CMK (cell line): ENCODE measurements around the gene PTER.

Source experiments
- DNase-seq: peaks from one replicate; pipeline ENCODE4 v3.0.0-alpha.2; 2010; ENCODE audit warnings: low read depth

The PTER gene, protein sequence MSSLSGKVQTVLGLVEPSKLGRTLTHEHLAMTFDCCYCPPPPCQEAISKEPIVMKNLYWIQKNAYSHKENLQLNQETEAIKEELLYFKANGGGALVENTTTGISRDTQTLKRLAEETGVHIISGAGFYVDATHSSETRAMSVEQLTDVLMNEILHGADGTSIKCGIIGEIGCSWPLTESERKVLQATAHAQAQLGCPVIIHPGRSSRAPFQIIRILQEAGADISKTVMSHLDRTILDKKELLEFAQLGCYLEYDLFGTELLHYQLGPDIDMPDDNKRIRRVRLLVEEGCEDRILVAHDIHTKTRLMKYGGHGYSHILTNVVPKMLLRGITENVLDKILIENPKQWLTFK

DNA sequence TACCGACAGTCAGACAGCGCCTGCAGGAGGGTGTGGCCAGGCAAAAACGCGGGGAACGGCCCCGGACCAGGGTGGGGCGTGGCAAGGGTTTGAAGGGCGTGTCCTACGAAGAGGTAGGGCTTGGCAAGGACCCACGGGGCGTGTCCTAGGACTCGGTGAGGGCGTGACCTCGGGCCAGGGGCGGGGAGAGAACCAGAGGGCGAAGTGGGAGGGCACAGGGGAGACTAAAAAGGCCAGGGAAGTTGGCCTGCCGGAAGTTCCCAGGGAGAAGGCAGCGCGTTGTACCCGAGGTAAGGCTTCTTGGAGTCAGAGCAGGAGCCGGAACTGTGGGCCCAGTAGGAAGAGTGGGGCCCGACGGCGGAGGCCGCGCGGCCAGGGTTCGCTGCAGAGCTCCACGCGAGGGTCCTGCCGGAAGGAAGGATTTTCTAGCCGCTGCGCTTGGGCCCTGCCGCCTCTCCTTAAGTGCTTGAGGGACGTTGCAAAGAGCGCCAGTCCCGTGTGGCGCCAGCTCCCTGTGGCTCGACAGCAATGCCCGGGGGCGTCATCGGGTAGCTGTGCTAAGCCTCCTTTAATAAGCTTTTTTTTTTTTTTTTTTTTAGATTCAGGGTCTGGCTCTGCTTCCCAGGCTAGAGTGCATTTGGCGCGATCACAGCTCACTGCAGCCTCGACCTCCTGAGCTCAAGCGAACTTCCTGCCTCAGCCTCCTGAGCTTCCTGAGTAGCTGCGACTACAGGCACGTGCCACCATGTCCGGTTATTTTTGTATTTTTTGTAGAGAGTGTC lies at the start of gene PTER:
PTER (plus strand) TSS at position 253 of the 782 bp plus-strand sequence. CDS start 47,375 bp downstream, outside the sequence.
- peak; percentile 92 for DNase-seq

DNA sequence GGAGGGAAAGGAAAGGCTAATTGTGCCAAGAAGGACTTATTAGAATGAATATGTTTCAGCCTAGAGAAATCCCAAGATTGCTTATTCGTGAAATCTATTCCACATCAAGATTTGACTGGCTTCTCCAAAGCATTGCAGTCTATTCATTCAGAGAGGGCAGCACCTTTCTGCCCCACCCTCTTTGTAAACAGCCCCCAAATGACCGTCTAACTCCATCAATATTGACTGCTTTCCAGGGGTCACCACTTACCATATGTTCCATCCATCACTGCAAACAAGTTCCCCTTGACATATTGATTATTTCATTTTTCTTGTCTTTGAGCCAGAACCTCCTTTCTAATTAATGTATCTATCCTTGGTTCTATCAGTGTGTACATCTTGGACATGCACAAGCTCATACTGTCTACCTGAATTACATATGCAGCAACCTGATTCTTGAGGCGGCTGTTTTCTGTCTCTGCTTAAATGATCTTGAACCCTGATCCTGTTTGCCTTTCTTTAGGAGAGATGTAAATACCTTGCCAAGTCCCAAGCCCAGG lies 44.2 kb upstream of the PTER start:
- DNase-seq, result no peak

DNA sequence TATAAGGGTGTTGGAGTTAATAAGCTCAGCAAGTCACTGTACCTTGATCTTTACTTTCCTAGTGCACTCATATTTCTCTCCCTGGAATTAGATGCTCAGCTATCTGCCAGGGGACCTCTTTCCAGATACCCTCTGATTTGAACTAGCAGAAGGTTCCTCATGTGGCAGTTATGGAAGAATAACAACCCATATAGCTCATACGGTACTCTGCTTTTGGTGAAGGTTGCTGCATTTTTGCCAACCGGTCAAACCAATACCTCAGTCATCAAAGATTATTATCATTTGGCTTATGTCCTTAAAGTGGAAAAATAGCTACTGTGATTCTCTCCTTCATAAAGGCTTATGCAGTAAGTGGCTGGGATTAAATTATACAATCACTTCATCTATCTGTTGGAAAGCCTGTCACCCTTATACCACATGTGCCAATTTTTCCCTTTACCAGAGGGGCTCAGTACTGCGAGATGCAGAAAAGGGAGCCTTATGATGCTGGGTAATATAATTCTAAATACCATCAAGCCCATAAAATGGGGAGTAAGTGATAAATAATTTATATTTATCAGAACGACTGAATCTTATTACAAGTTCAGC lies 43.4 kb upstream of the PTER start:
- no peak for DNase-seq

DNA sequence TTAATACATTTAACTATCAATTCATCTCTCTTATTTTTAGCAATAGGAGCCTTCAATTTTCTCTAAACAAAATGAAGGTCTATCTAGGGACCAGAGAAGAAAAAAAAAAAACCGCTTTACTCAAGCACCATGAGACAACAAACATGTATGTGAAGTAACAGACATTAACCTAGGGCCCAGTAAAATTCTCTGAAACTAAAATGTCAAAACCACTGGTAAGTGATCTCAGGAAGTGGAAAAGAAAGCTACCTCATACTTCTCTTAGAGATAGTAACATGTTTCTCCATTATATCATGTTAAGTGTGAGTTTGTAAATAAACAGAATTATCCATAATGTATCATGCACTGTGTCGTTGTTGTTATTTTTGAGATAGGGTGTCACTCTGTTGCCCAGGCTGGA lies 35.4 kb upstream of the PTER start:
- no peak for DNase-seq

DNA sequence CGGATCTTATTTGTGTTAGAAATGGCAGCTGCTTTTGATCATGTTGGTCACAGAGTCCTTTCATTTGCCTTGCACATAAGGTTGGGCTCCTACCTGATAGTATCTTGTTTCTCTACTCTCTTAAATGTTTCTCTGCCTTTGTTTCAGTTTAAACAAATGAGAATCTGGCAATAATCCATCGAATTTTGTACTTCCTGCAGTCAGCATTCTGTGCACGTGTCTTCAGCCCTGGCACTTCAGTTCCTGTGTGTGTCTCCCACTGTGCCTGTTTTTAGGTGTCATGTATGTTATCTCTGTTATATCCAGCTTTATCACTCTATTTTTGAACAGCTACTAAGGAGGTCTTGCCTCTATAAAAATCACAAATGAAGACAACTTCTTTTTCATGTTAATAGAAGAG lies 28.4 kb upstream of the PTER start:
- DNase-seq, result no peak

DNA sequence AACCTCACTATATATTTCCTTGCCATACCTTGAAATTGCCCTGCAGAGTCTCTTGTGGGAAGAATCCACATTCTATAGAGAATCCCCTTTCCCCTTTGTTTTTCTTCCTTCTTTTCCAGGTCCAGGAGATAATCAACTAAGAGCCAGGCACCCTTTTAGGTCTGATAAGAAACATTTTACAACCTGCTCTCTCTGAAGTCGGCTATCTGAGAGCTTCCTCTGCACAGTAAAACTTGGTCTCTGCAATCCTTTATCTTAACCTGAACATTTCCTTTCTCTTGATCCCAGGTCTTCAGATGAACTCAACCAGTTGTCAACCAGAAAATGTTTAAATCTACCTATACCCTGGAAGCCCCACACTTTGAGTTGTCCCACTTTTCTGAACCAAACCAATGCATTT lies 19.5 kb upstream of the PTER start:
- no peak for DNase-seq

DNA sequence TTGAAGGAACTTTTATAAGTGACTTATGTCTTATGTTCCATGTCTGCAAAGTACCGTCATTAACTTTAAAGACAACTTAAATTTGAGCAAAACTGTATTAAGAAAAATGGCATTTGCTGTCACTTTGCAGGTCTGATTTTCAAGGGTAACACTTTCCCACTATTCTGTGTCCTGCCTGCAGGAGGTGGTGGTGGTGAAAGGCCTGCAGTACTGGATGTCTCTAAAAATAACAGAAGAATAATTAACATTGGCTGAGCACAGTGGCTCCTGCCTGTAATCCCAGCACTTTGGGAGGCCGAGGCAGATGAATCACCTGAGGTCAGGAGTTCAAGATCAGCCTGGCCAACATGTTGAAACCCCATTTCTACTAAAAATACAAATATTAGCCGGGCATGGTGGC lies 13.2 kb upstream of the PTER start:
- DNase-seq, result no peak

DNA sequence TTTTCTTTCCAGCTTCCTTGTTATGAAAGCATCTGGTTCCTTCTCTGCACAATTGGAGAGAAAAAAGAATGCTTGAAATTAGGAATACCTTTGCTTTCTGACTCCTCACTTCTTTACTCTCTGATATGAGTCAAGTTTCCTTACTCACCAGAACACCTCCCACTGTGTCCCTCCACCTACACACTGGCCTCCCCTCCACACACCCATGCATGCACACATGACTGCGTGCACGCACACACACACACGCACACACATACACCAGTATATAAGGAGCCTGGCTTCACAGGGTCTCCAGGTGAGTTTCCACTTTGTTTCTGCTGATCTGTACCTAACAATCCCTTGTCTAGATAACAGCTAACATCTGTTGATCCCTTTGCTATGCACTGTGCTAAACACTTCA lies 11.4 kb upstream of the PTER start:
- DNase-seq, result no peak

DNA sequence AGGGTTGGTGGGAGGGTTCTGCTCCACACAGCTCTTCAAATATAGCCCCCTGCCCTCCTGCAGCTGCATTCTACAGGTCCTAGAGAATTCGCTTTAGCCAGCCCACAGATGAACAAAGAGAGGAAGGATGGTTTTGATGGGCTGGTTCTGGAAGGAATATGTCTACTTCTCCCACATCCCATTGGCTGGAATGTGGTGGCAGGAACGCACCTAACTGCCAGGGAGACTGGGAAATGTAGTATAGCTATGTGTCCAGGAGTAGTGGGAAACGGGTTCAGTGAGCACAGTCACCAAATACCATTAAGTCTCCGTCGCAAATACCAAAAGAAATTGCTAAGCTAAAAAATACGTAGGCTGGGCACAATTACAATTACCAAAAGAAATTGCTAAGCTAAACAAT lies 7.3 kb upstream of the PTER start:
- no peak for DNase-seq

DNA sequence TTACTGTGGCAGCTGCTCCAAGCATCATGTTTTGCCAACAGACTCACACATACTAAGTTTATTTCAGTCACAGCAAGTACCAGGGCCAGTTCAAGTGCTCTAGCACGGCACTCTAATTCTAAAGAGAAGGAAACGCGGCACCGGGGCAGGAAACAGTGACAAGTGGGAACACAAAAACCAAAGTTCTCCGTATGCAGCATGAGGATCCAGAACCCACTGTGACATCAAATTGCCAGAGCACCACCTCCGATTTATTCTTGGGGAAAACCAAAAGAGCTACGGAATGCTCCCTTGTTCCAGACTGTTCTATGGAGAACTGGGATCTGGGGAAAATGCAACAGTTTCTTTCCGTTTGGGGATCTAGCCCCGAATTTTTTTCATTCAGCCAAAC lies 448 bp upstream of the PTER start:
- DNase-seq, result no peak

DNA sequence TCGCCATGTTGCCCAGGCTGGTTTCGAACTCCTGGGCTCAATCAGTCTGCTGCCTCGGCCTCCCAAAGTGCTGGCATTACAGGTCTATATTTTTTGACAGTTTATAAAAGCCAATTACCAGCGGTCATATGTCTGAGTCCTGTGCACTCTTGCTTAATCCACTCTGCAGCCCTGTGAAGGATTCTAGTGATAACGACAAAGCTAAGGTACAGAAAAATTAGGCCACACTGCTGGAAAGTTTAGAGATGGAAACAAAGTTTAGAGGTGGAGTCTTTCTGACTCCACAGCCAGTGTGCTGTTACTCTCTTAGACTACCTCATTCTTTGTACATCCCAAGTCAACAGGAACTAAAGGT lies 707 bp downstream of the PTER start:
- no peak for DNase-seq

DNA sequence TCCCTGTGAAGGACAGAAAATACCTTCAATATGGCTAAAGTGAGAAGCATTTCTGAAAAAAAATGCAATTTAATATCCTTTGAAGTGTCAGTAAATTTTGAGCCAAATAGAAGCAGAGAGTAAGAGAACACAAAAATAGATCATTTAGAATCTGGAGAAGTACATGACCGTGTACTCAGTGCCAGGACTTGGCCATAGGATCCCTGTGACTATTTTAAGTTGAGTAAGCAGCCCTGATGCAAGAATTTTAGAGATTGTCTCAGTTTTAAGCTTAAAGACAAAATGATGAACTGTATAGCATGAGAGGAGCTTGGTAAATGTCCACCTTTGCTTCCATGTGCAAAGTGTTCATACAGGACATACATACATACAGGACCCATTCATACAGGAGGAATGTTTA lies 2.5 kb downstream of the PTER start:
- DNase-seq, result no peak

DNA sequence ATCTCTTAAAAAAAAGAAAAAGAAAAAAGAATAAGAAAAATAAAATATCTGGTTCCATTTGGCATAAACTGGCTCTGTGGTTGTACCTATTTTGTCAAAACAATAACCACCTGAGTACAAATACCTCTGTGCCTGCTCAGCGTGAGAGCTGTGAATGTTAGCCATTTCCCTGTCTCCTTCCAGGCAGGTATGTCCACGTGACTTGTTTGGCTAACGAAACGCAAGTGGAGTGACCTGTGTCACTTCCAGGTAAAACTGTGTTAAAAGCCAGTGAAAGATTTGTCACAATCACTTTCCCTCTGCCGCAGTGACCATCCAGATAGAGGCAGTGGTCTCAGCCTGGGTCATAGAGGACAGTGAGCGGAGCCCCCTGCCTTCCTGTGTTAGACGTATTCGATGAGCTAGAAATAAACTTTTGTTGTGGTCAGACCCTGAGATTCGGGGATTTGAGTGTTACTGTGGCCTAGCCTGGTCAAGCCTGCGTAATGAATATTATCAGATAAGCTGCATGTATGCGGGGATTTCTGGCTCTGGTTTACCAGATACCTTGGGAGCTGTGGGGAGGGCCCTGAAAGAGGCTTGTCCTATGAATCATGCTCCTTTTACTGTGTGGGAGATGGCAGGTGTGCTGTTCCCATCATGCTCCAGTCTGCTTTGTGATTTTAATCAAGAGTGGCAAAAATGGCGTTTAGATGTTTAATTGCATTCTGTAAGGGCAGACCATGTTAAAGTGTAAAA lies 3.8 kb downstream of the PTER start:
- no peak for DNase-seq

DNA sequence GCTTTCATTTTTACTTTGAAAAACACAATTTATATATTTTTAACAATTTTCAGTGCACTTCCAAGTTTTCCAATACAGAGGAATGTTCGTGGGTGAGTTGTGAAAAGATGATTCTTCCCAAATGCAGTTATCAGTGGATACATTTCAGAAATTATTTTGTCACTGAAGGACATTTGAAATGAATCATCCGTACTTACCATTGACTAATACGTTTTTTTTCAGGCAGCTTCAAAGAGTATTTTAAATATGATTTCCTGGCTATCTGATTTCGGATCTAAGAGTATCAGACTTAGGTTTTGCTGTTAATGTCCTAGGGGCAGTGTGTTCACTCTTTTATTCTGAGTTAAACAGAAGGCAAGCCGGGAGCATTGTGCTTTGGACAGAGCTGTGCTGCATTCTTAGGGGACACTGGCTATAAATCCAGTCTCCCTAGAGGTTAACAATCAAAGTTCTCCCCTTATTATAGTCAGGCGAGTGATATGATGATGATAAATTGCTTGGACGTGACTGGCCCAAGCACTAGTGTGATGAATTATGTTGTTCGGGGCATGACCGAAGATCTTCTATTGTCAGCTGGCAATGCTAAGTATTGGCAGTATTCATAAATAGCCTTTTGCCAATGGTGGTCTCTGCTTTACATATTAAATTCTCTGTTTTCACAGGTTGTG lies 4.5 kb downstream of the PTER start:
- DNase-seq, result no peak

DNA sequence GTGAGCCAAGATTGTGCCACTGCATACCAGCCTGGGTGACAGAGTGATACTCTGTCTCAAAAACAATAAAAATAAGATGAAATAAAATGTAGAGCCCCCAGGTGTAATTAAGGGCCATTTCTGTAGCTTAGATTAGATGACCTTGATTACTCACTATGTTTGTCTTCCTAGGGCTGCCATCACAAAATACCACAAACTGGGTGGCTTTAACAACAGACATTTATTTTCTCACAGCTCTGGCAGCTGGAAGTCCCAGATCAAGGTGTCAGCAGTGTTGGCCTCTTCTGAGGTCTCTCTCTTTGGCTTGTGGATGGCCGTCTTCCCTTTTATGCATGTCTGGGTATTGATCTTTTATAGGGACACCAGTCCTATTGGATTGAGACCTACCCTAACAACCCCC lies 6.1 kb downstream of the PTER start:
- DNase-seq, result no peak

DNA sequence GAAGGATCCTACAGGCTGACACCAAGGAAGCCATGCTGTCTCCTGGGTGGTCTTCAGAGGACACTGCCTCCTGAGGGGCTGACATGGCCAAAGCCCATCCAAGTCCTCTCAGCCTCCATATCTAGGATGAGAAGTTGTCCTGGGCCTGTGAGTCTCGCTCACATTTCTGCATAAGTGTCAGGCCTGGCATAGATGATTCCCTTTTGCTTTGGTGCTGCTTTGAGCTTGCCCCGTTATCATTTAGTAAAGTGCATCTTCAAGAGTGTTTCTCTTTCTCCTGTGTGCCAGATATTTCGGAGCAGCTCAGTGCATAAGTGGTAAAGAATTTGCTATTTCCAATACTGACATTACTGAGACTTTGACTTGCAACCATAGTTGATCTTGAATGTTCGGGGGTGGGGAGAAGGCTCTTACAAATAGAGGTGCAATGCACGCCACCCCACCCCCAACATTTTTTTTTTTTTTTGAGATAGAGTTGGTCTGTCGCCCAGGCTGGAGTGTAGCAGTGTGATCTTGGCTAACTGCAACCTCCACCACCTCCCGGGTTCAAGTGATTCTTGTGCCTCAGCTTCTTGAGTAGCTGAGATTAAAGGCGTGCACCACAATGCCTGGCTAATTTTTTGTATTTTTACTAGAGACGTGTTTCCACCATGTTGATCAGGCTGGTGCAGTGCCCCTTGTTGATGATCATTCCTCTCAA lies 9.1 kb downstream of the PTER start:
- no peak for DNase-seq

DNA sequence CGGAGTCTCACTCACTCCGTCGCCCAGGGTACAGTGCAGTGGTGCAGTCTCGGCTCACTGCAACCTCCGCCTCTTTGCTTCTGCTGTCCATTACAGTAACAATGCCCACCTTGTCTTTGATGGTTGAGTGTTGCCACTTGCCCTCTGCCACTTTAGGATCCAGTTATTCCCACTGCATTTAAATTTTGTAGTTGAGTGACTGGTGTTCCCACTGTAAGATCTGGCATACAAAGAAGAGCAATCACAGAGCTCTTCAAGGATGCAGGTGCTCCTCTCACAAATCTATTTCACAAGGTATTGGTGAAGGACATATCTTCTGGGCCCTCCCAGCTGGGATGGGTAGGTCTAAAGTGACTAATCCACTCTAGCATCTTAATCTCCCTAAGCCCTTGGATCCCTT lies 12.6 kb downstream of the PTER start:
- DNase-seq, result no peak

DNA sequence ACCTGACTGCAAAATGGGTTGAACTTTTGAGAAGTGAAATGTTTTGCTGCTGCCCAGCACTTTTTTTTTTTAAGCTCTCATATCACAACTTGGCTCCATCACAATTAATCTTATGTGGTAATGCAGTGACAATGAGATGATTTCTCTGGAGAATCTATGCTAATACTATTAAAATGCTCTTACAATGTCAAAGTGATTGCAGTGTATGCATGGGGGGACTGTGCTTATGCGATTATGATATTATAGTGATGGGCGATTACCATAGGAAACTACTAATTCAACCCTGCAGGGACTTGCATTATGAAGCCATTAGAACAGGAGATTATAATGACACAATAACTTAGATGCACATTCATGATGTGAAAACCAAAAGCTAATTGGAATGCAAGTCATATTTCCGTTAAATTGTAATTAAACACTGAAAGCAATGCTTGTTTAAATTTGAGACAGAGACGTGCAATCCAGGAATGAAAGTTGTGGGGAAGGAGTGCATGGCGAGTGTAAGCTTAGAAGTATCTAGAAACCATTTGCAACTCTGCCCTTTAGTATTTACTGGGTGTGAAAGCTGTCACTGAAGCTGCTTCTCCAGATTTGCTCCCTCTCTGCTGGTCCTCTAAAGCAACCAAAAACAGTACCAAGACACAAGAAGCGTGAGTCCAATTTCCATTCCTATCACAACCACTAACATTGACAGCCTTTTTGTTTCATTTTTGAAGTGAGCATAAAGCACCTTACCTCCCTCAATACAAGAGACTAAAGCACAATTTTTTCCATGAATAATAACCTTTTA lies 21.6 kb downstream of the PTER start:
- DNase-seq, result no peak

DNA sequence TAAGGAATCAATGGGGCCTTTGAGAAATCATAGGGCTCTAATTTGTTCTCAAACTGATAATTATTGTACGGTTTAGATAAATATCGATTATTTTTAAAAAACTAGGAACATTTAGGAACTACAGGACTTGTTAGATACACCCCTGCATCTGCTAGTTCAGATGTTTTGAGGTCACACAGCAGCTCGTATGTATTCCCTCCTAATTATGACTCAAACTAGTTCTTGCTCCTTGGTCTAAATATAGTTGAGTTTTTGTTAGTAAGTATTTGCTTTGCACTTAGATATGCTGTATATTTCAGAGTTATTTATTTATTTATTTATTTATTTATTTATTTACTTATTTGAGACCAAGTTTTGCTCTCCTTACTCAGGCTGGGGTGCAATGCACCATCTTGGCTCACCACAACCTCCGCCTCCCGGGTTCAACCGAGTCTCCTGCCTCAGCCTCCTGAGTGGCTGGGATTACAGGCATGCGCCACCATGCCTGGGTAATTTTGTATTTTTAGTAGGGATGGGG lies 22.7 kb downstream of the PTER start:
- DNase-seq, result no peak

DNA sequence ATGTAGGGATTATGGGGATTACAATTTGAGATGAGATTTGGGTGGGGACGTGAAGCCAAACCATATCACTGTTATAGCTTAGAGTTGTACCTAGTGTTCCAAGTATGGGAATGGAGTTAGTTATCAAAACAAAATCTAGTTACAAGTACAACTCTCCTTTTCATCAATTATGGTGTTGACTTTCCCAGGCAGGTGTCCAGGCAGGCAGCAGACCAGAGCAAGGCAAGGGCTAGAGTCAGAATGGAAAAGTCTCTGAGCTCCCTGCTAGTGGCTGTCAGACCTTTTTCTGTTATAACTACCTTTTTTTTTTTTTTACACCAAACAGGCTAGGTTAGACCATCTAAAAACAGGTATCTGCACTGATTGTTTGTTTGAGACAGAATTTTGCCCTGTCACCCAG lies 29.2 kb downstream of the PTER start:
- no peak for DNase-seq
